Astrocyte (in vitro differentiated cells and primary cell): ENCODE measurements around the gene GBP5. TPM values are rescaled to one million over a fixed set of nuclear protein-coding genes. Genes with fewer than 3 reads are reported as not detected.
A peak's percentile ranks its signal among the peaks of the same experiment; 100 is the strongest.

ENCODE experiments used
- DNase-seq: peaks from one replicate; pipeline ENCODE4 v3.0.0-alpha.2; 2010; ENCODE audit warnings: low read depth
- FAIRE-seq: peaks from 2 replicates; lab custom pipeline; 2011; peaks lifted over from hg19 to GRCh38; lab: Jason Lieb, UNC
- H2AFZ ChIP-seq: 2 replicates; pipeline ENCODE4 v1.6.0; 2012; ENCODE audit warnings: low read depth, low read length, inconsistent platforms
- H3K27ac ChIP-seq: 2 replicates; pipeline ENCODE4 v1.5.1; 2011; ENCODE audit warnings: low read depth, low read length, inconsistent platforms
- H3K27me3 ChIP-seq: 2 replicates; pipeline ENCODE4 v1.6.0; 2011; ENCODE audit warnings: low read length, inconsistent platforms; ENCODE audit not compliant: insufficient read depth
- H3K36me3 ChIP-seq: 2 replicates; pipeline ENCODE4 v1.5.1; 2011; ENCODE audit warnings: low read length, inconsistent platforms; ENCODE audit not compliant: insufficient read depth
- H3K4me1 ChIP-seq: 2 replicates; pipeline ENCODE4 v1.5.1; 2011; ENCODE audit warnings: low read length, inconsistent platforms; ENCODE audit not compliant: insufficient read depth
- H3K4me2 ChIP-seq: 2 replicates; pipeline ENCODE4 v1.6.0; 2012; ENCODE audit warnings: low read length, inconsistent platforms
- H3K4me3 ChIP-seq: 2 replicates; pipeline ENCODE4 v1.5.1; 2011; ENCODE audit warnings: low read depth, mild to moderate bottlenecking, low read length, inconsistent platforms; ENCODE audit not compliant: insufficient read depth
- H3K79me2 ChIP-seq: 2 replicates; pipeline ENCODE4 v1.6.0; 2012; ENCODE audit warnings: mild to moderate bottlenecking, low read length, inconsistent platforms; ENCODE audit not compliant: insufficient read depth
- H3K9ac ChIP-seq: 2 replicates; pipeline ENCODE4 v1.6.0; 2012; ENCODE audit warnings: mild to moderate bottlenecking, low read length, inconsistent platforms
- H3K9me3 ChIP-seq: 2 replicates; pipeline ENCODE4 v1.5.1; 2012; ENCODE audit warnings: low read depth, mild to moderate bottlenecking, low read length, inconsistent platforms; ENCODE audit not compliant: insufficient read depth
- H4K20me1 ChIP-seq: 2 replicates; pipeline ENCODE4 v1.6.0; 2012; ENCODE audit warnings: low read length, inconsistent platforms; ENCODE audit not compliant: insufficient read depth
- H3K27ac Mint-ChIP-seq: one replicate; pipeline ENCODE4 v1.8.0; 2021; ENCODE audit warnings: mild to moderate bottlenecking, mixed read lengths; ENCODE audit not compliant: unreplicated experiment
- H3K27me3 Mint-ChIP-seq: one replicate; pipeline ENCODE4 v1.8.0; 2021; ENCODE audit warnings: low read depth, mixed read lengths; ENCODE audit not compliant: unreplicated experiment
- H3K36me3 Mint-ChIP-seq: one replicate; pipeline ENCODE4 v1.8.0; 2021; ENCODE audit warnings: low read depth, mixed read lengths; ENCODE audit not compliant: unreplicated experiment
- H3K4me1 Mint-ChIP-seq: one replicate; pipeline ENCODE4 v1.8.0; 2021; ENCODE audit warnings: low read depth, mixed read lengths; ENCODE audit not compliant: unreplicated experiment
- H3K4me3 Mint-ChIP-seq: one replicate; pipeline ENCODE4 v1.8.0; 2021; ENCODE audit warnings: mild to moderate bottlenecking, moderate library complexity, mixed read lengths; ENCODE audit not compliant: unreplicated experiment
- H3K9me3 Mint-ChIP-seq: one replicate; pipeline ENCODE4 v1.8.0; 2021; ENCODE audit warnings: mild to moderate bottlenecking, mixed read lengths; ENCODE audit not compliant: unreplicated experiment
- EZH2 ChIP-seq: IDR thresholded peaks from 2 replicates; pipeline ENCODE4 v1.6.1; 2012; ENCODE audit warnings: mild to moderate bottlenecking, low read length, inconsistent platforms; ENCODE audit not compliant: insufficient read depth
- total RNA-seq: library from RNA; stranded (reverse); gene quantifications from 2 replicates; pipeline ENCODE4 v1.2.1, GENCODE V29; 2021
- TF ChIP-seq, protein P1 (sequence below): IDR thresholded peaks from 2 replicates; pipeline ENCODE4 v1.5.1; 2011; ENCODE audit warnings: low read depth, mild to moderate bottlenecking, inconsistent platforms, low read length, moderate library complexity; ENCODE audit not compliant: insufficient read depth

The GBP5 gene
- total RNA-seq, 1 donor from 2014 or later = 0.79 TPM

DNA sequence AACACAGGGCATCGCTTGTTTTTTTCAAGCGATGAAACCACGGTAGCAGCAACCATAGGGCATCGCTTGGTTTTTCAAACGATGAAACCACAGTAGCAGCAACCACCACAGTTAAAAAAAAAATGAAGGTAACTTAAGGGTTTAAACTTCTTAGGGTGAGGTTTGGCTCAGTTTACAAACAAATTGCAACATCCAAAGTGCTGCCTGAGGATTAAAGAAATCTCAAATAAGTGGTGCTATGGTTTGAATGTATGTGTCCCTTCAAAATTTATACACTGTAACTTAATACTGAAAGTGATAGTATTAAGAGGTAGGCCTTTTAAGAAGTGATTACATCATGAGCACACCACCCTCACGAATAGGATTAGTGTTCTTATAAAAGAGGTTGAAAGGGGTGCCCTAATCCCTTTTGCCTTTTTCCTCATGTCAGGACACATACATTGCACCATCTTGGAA is 6.4 kb upstream of the GBP5 start:
- DNase-seq (no peak), FAIRE-seq (no peak)
- H3K9me3 Mint-ChIP-seq = peaks cover 1% of the 10 kb centered on the region
- no peak overlapping the region for H3K27ac Mint-ChIP-seq
- H3K79me2 ChIP-seq = no peaks in the 10 kb centered on the region
- no peak overlapping the region for H3K4me3 ChIP-seq
- no peaks in the 10 kb centered on the region for H4K20me1 ChIP-seq
- no peak overlapping the region for H3K9ac ChIP-seq
- no peak overlapping the region for H2AFZ ChIP-seq
- H3K4me1 ChIP-seq = no peaks in the 10 kb centered on the region
- H3K36me3 Mint-ChIP-seq = no peaks in the 10 kb centered on the region
- no peaks in the 10 kb centered on the region for H3K27me3 ChIP-seq
- H3K36me3 ChIP-seq = no peaks in the 10 kb centered on the region
- H3K4me2 ChIP-seq = no peak overlapping the region
- H3K27ac ChIP-seq = no peak overlapping the region
- TF ChIP-seq, protein P1, sequence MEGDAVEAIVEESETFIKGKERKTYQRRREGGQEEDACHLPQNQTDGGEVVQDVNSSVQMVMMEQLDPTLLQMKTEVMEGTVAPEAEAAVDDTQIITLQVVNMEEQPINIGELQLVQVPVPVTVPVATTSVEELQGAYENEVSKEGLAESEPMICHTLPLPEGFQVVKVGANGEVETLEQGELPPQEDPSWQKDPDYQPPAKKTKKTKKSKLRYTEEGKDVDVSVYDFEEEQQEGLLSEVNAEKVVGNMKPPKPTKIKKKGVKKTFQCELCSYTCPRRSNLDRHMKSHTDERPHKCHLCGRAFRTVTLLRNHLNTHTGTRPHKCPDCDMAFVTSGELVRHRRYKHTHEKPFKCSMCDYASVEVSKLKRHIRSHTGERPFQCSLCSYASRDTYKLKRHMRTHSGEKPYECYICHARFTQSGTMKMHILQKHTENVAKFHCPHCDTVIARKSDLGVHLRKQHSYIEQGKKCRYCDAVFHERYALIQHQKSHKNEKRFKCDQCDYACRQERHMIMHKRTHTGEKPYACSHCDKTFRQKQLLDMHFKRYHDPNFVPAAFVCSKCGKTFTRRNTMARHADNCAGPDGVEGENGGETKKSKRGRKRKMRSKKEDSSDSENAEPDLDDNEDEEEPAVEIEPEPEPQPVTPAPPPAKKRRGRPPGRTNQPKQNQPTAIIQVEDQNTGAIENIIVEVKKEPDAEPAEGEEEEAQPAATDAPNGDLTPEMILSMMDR = no peak
- no peak for TF ChIP-seq EZH2
- no peak overlapping the region for H3K4me3 Mint-ChIP-seq
- no peaks in the 10 kb centered on the region for H3K9me3 ChIP-seq
- no peaks in the 10 kb centered on the region for H3K27me3 Mint-ChIP-seq
- peaks cover 6% of the 10 kb centered on the region for H3K4me1 Mint-ChIP-seq

DNA sequence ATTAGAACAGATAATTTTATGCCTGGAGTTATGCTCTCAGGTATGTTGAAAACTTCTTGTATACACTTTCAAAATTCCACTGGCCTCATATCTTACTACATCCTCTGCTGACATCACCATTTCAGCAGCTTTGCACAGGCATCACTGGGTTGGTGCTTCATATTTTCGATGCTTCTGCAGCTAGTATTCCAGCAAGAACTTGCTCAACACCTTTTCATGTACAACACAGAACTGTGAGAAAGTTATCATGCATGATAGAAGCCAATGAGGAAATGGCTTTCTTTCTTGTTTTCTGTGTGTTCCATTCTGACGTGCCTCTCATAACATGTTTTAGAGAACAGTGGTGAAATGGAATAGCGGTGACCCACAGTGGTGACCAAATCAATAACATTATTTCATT is 5.1 kb upstream of the GBP5 start:
- H3K4me2 ChIP-seq = no peak overlapping the region
- H3K9ac ChIP-seq = no peak overlapping the region
- Mint-ChIP-seq H3K27me3 (no peaks in the 10 kb centered on the region), H3K9me3 (peaks cover 1% of the 10 kb centered on the region), H3K27ac (no peak overlapping the region), H3K36me3 (no peaks in the 10 kb centered on the region), H3K4me1 (peaks cover 6% of the 10 kb centered on the region), H3K4me3 (no peak overlapping the region)
- H2AFZ ChIP-seq = no peak overlapping the region
- FAIRE-seq (no peak), DNase-seq (no peak)
- H3K9me3 ChIP-seq = no peaks in the 10 kb centered on the region
- H3K4me3 ChIP-seq = no peak overlapping the region
- no peaks in the 10 kb centered on the region for H4K20me1 ChIP-seq
- TF ChIP-seq EZH2 = no peak
- TF ChIP-seq, protein P1 = no peak
- no peaks in the 10 kb centered on the region for H3K36me3 ChIP-seq
- no peaks in the 10 kb centered on the region for H3K79me2 ChIP-seq
- no peaks in the 10 kb centered on the region for H3K27me3 ChIP-seq
- no peaks in the 10 kb centered on the region for H3K4me1 ChIP-seq
- H3K27ac ChIP-seq = no peak overlapping the region

DNA sequence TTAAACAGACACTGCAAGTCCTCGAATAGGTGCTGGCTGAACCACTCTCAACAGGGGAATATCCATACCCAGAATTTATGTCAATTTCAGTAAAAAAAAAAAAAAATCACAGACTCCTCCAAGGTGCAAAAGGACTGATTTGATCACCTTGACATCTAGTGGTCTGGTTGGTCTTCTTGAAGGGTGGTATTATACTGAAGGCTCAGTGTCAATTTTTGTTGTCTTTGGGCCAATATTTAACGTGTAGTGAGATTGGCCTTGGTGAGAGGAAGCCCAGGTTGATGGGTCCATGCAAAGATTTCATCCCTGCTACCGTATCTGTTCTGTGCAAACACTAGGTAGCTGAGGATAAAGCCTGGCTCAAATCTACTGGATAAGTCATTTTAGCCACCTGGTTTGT is 4.0 kb upstream of the GBP5 start:
- no peaks in the 10 kb centered on the region for H3K36me3 Mint-ChIP-seq
- FAIRE-seq = no peak

More for the DNA sequence above, 4.0 kb upstream of the GBP5 start:
- Mint-ChIP-seq H3K4me3 (no peak overlapping the region), H3K9me3 (peaks cover 1% of the 10 kb centered on the region), H3K27ac (no peak overlapping the region), H3K4me1 (peaks cover 9% of the 10 kb centered on the region), H3K27me3 (no peaks in the 10 kb centered on the region)
- no peak overlapping the region for H3K4me3 ChIP-seq
- no peak overlapping the region for H2AFZ ChIP-seq
- DNase-seq = no peak
- H4K20me1 ChIP-seq = no peaks in the 10 kb centered on the region
- no peak overlapping the region for H3K4me2 ChIP-seq
- H3K9me3 ChIP-seq = no peaks in the 10 kb centered on the region
- no peak overlapping the region for H3K27ac ChIP-seq
- no peaks in the 10 kb centered on the region for H3K4me1 ChIP-seq
- no peaks in the 10 kb centered on the region for H3K79me2 ChIP-seq
- H3K9ac ChIP-seq = no peak overlapping the region
- no peak for TF ChIP-seq EZH2
- TF ChIP-seq, protein P1 = peak; percentile 4
- H3K27me3 ChIP-seq = no peaks in the 10 kb centered on the region
- H3K36me3 ChIP-seq = no peaks in the 10 kb centered on the region
